ENCODE measurements around the gene ABCA1.

The ABCA1 gene

GRCh38 chr9:104820336-104820735 lies 107.6 kb downstream of the ABCA1 start:
- H3K4me3 ChIP-seq (ENCODE audit: insufficient read depth, low read length, poor library complexity, severe bottlenecking) = no peak overlapping the region
- H4K20me1 ChIP-seq (ENCODE audit: low read depth, low read length) = no peaks in the 10 kb centered on the region
- TF ChIP-seq CTCF (IDR thresholded peaks at IDR 0.05; ENCODE audit: insufficient read depth, low read length, poor library complexity, severe bottlenecking) (no peak), EZH2phosphoT487 (conservative IDR thresholded peaks at IDR 0.05; ENCODE audit: low read length) (no peak)
- no peaks in the 10 kb centered on the region for H3K79me2 ChIP-seq (ENCODE audit: insufficient read depth, low read length)
- no peak overlapping the region for H2AFZ ChIP-seq (ENCODE audit: low read depth, low read length, severe bottlenecking)
- no peaks in the 10 kb centered on the region for H3F3A ChIP-seq (ENCODE audit: insufficient read depth)
- no peaks in the 10 kb centered on the region for H3K9me3 ChIP-seq (ENCODE audit: insufficient read depth, low read length)
- H3K27me3 ChIP-seq (ENCODE audit: low read length) = no peaks in the 10 kb centered on the region
- no peak overlapping the region for H3K9ac ChIP-seq (ENCODE audit: low read length)
- no peaks in the 10 kb centered on the region for H3K9me2 ChIP-seq (replicated peaks; ENCODE audit: insufficient read depth, low read length)
- no peak overlapping the region for H3K4me2 ChIP-seq (ENCODE audit: low read depth, low read length, poor library complexity, severe bottlenecking)
- H3K27ac ChIP-seq (ENCODE audit: low read depth, low read length) = no peak overlapping the region
- no peaks in the 10 kb centered on the region for H3K36me3 ChIP-seq (ENCODE audit: low read length)

- H3K4me3 ChIP-seq (ENCODE audit: insufficient read depth, low read length, poor library complexity, severe bottlenecking) = no peak overlapping the region
These were observed 108.9 kb downstream of the ABCA1 start for GRCh38 chr9:104819033-104819432.

GRCh38 chr9:104817437-104817836 lies 110.5 kb downstream of the ABCA1 start:
- Histone ChIP-seq H3K36me3 (ENCODE audit: low read length) (no peaks in the 10 kb centered on the region), H3K27me3 (ENCODE audit: low read length) (no peaks in the 10 kb centered on the region)

More at GRCh38 chr9:104819033-104819432, 108.9 kb downstream of the ABCA1 start:
- Histone ChIP-seq H3K9ac (ENCODE audit: low read length) (no peak overlapping the region), H4K20me1 (ENCODE audit: low read depth, low read length) (no peaks in the 10 kb centered on the region), H3K4me2 (ENCODE audit: low read depth, low read length, poor library complexity, severe bottlenecking) (no peak overlapping the region), H3K79me2 (ENCODE audit: insufficient read depth, low read length) (no peaks in the 10 kb centered on the region), H3K27me3 (ENCODE audit: low read length) (no peaks in the 10 kb centered on the region), H3K36me3 (ENCODE audit: low read length) (no peaks in the 10 kb centered on the region), H3F3A (ENCODE audit: insufficient read depth) (no peaks in the 10 kb centered on the region), H3K9me2 (replicated peaks; ENCODE audit: insufficient read depth, low read length) (no peaks in the 10 kb centered on the region), H3K9me3 (ENCODE audit: insufficient read depth, low read length) (no peaks in the 10 kb centered on the region), H2AFZ (ENCODE audit: low read depth, low read length, severe bottlenecking) (no peak overlapping the region), H3K27ac (ENCODE audit: low read depth, low read length) (no peak overlapping the region)
- TF ChIP-seq CTCF (IDR thresholded peaks at IDR 0.05; ENCODE audit: insufficient read depth, low read length, poor library complexity, severe bottlenecking) (no peak), EZH2phosphoT487 (conservative IDR thresholded peaks at IDR 0.05; ENCODE audit: low read length) (no peak)

More at GRCh38 chr9:104817437-104817836, 110.5 kb downstream of the ABCA1 start:
- TF ChIP-seq EZH2phosphoT487 (conservative IDR thresholded peaks at IDR 0.05; ENCODE audit: low read length) (no peak), CTCF (IDR thresholded peaks at IDR 0.05; ENCODE audit: insufficient read depth, low read length, poor library complexity, severe bottlenecking) (no peak)
- no peak overlapping the region for H3K4me2 ChIP-seq (ENCODE audit: low read depth, low read length, poor library complexity, severe bottlenecking)
- no peaks in the 10 kb centered on the region for H3K79me2 ChIP-seq (ENCODE audit: insufficient read depth, low read length)
- no peaks in the 10 kb centered on the region for H4K20me1 ChIP-seq (ENCODE audit: low read depth, low read length)
- no peaks in the 10 kb centered on the region for H3K9me3 ChIP-seq (ENCODE audit: insufficient read depth, low read length)
- H3F3A ChIP-seq (ENCODE audit: insufficient read depth) = no peaks in the 10 kb centered on the region
- no peaks in the 10 kb centered on the region for H3K9me2 ChIP-seq (replicated peaks; ENCODE audit: insufficient read depth, low read length)
- H2AFZ ChIP-seq (ENCODE audit: low read depth, low read length, severe bottlenecking) = no peak overlapping the region
- H3K4me3 ChIP-seq (ENCODE audit: insufficient read depth, low read length, poor library complexity, severe bottlenecking) = no peak overlapping the region
- no peak overlapping the region for H3K9ac ChIP-seq (ENCODE audit: low read length)
- no peak overlapping the region for H3K27ac ChIP-seq (ENCODE audit: low read depth, low read length)

All from SU-DHL-6 (cell line).